BJ (cell line): Measurements from ENCODE around the gene CELA2B. TPM values are rescaled to one million over a fixed set of nuclear protein-coding genes. Genes with fewer than 3 reads are reported as not detected.

Experiments
- CTCF ChIA-PET: fragments of 350-600 bp; formaldehyde crosslinking; extraction: SDS; loops from one replicate; lab custom pipeline; 2021; ENCODE audit warnings: antibody characterized with exemption, inconsistent platforms; lab: Yijun Ruan, JAX
- POLR2A ChIA-PET: fragments of 300-600 bp; sonication (Branson Sonifier 250); formaldehyde crosslinking; extraction: SDS; loops from one replicate; lab custom pipeline; 2021; ENCODE audit warnings: antibody characterized with exemption; lab: Charles Lee
- DNase-seq: peaks from one replicate; pipeline ENCODE4 v3.0.0-alpha.2; 2011; ENCODE audit warnings: low read depth
- H3K27me3 ChIP-seq: 2 replicates; pipeline ENCODE4 v1.6.0; 2011; ENCODE audit warnings: low read length; ENCODE audit not compliant: control insufficient read depth, insufficient read depth
- H3K36me3 ChIP-seq: 2 replicates; pipeline ENCODE4 v1.5.1; 2011; ENCODE audit warnings: low read length; ENCODE audit not compliant: control insufficient read depth, insufficient read depth
- H3K4me3 ChIP-seq: 2 replicates; pipeline ENCODE4 v1.5.1; 2011; ENCODE audit warnings: low read depth, mild to moderate bottlenecking, control low read depth, low read length
- polyA plus RNA-seq: library from polyadenylated mRNA; depleted of rRNA; stranded (reverse); fragments of >200 nt; gene quantifications from 2 replicates; pipeline ENCODE4 v1.2.3, GENCODE V29; 2011
- TF ChIP-seq, protein P1 (sequence below): IDR thresholded peaks from 2 replicates; pipeline ENCODE4 v1.5.1; 2011; ENCODE audit warnings: low read depth, mild to moderate bottlenecking, control low read depth, inconsistent platforms, low read length, moderate library complexity; ENCODE audit not compliant: insufficient read depth

CELA2B gene
- polyA plus RNA-seq, 1 experiment = not detected

DNA sequence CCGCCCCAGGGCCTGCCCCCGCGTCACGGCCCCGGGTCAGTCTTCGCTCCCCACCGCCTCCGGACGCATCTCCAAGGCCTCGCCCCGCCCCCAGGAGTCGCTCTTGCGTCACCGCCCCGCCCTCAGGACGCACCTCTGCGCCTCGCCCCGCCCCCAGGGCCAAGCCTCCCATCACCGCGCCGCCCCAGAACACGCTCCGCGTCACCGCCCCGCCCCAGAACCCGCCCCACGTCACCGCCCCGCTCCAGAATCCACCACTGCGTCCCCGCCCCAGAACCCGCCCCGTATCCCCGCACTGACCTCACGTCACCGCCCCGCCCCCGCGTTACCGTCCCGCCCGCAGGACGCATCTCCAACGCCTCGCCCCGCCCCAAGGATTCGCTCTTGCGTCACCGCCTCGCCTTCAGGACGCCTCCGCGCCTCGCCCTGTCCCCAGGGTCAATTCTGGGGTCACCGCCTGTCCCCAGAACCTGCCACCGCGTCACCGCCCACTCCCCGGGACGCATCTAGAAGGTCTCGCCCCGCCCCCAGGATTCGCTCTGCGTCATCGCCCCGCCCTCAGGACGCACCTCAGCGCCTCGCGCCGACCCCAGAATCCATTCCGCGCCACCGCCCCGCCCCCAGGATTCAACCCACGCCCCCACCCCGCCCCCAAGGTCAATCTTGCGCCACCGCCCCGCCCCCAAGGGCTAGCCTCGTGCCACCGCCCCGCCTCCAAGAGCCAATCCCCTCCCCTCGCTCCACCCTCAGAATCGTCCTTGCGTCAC lies 48.6 kb downstream of the CELA2B start:
- peak overlapping the region; percentile 82 for H3K4me3 ChIP-seq
- ChIA-PET POLR2A (interaction anchor here (0.9 kb wide), 1 partner anchor 241 kb away, joined by 19 read pairs; no protein-coding TSS in a partner anchor), CTCF (no interaction called here)
- peak; percentile 75 for DNase-seq
- H3K36me3 ChIP-seq = no peaks in the 10 kb centered on the region
- H3K27me3 ChIP-seq = no peaks in the 10 kb centered on the region
- TF ChIP-seq, protein P1, sequence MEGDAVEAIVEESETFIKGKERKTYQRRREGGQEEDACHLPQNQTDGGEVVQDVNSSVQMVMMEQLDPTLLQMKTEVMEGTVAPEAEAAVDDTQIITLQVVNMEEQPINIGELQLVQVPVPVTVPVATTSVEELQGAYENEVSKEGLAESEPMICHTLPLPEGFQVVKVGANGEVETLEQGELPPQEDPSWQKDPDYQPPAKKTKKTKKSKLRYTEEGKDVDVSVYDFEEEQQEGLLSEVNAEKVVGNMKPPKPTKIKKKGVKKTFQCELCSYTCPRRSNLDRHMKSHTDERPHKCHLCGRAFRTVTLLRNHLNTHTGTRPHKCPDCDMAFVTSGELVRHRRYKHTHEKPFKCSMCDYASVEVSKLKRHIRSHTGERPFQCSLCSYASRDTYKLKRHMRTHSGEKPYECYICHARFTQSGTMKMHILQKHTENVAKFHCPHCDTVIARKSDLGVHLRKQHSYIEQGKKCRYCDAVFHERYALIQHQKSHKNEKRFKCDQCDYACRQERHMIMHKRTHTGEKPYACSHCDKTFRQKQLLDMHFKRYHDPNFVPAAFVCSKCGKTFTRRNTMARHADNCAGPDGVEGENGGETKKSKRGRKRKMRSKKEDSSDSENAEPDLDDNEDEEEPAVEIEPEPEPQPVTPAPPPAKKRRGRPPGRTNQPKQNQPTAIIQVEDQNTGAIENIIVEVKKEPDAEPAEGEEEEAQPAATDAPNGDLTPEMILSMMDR = no peak

DNA sequence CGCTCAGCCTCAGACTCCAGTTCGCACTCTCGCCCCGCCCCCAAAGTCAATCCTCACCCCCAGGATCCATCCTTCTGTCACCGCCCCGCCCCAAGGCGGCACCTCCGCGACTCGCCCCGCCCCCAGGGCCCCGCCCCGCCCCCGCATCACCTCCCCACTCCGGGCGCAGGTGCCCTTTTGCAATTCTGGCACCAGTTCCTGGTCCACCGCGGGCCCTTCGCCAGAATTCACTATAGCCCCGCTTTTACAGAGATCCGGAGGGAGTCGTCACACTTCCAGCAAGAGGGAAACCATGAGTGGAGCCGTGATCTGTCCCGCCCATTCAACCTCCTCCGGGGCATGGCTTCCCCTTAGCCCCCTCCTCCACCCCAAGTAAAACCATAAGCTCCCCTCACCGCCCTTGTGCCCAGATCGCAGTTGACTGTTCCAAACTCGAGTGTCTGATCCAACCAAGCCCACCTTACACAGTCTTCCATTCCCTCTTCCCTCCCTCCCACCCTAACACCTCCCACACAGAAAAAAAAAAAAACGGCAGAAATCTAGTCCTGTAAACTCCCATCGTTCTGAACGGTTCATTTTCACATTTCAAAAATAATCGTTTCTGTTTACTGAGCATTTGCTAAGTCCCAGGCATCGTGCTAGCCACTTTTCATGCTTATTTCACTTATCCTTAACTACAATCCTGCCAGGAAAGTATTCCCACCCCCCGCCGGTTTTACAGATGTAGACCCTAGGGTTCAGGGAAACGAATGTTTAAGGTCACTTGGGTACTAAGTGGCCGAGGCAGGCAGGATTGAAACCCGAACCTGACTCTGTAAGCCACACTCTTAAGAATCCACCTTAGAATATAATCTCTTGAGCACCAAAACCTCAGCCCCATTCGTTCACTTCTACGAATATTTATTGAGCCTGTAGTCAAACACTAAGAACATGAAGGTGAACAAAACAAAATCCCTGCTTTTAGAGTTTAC lies 49.4 kb downstream of the CELA2B start:
- no peaks in the 10 kb centered on the region for H3K36me3 ChIP-seq
- TF ChIP-seq, protein P1 = no peak
- no peak for DNase-seq
- peak overlapping the region; percentile 57 for H3K4me3 ChIP-seq
- ChIA-PET CTCF (no interaction called here), POLR2A (interaction anchor here (0.5 to 0.6 kb wide), 2 partner anchors 262 to 310 kb away, joined by 3 to 4 read pairs; no protein-coding TSS in a partner anchor)
- H3K27me3 ChIP-seq = no peaks in the 10 kb centered on the region

DNA sequence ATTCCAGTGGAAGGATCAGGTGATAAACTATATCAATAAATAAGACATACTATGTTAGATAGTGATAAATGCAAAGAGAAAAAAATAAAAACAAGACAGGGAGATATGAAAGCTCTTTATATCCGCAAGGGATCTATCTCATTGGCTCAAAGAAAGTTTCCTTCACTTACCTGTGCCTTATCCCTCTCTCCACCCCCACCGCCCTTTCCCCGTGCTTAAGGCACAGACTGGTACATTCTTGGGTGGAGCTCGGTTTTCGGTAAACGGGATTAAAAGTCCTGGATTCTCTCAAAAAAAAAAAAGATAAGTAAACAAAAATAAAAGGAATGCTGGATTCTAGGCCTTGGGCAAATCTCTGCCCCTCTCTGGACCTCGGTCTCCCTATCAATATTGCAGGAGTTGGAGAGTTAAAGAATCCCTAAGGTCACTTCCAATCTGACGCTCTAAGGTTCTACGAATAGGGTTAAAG lies 50.2 kb downstream of the CELA2B start:
- ChIA-PET POLR2A (interaction anchor here (0.5 kb wide), 1 partner anchor 261 kb away, joined by 4 read pairs; no protein-coding TSS in a partner anchor), CTCF (no interaction called here)
- Histone ChIP-seq H3K36me3 (no peaks in the 10 kb centered on the region), H3K27me3 (no peaks in the 10 kb centered on the region), H3K4me3 (peak overlapping the region; percentile 57)
- no peak for DNase-seq
- TF ChIP-seq, protein P1 = no peak

DNA sequence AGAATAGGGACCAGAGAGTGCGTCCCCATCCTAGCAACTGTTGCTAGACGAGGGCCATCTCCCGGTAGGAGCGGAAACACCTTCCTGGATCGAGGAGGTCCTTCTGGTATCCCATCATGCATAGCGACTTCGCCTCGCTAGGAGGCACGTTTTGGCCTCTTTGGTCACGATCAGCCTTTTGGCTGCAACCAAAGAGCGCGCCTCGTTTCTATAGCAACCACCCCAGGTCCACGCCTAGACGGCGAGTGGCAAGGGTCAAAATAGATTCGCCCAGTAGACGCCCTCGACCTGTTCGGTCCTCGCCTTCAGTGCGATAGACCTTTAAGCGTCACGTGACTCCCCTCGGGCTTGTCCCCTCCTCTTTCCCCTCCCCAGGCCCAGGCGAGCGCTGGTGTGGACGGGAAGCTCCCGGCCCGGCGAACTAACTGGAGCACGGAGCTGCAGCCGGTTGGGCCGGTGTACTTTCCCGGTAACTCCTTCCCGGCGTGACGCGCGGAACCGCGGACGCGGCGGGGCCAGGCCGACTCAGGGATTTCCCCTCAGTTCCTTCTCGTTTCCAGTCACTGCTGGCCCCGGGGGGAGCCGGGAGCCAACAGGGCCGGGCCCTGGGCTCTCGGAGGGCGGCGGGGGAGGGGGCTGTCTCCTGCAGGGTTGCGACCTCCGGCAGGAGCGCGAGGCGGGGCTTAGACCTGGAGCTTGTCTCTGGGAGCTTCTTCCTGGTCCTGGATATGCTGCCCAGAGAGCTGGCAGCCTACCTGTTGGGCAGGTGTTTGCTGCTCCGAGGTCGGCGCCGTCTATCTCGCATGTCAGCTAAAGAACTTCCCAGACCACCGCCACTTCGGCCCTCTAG lies 50.8 kb downstream of the CELA2B start, which contains the start of gene DNAJC16:
Gene DNAJC16, plus strand, starts transcription at position 359 of the 850 bp plus-strand sequence. CDS start 2,258 bp downstream, outside the sequence.
- POLR2A ChIA-PET = no interaction called here
- Histone ChIP-seq H3K36me3 (no peaks in the 10 kb centered on the region), H3K4me3 (peak within 1 kb of the TSS; percentile 65), H3K27me3 (no peaks in the 10 kb centered on the region)
- DNase-seq = peak; percentile 100
- TF ChIP-seq, protein P1 = peak; percentile 33
- CTCF ChIA-PET = interaction anchor here (0.6 kb wide), 1 partner anchor 16 kb away, joined by 3 read pairs; no protein-coding TSS in a partner anchor
